ENCODE measurements around the gene CLCC1. TPM values are rescaled to one million over a fixed set of nuclear protein-coding genes. Genes with fewer than 3 reads are reported as not detected.

Gene CLCC1
- total RNA-seq, 1 donor from 2014 or later, result 23.3 TPM

DNA sequence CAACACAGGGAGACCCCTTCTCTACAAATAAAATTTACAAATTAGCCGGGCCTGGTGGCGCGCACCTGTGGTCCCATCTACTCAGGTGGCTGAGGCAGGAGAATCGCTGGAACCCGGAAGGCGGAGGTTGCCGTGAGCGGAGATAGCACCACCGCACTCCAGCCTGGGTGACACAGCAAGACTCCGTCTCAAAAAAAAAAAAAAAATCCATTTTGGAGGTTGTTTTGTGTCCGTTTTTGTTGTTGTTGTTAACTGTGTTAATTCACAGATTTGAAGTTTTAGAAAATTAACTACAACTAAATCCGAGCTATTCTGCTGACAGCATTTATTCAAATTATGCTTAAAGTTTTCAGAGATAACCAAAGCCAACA is 618 bp downstream of the CLCC1 start:
- Mint-ChIP-seq H3K9me3 (no peaks in the 10 kb centered on the region), H3K27me3 (ENCODE audit: insufficient read depth, low read depth) (no peaks in the 10 kb centered on the region), H3K27ac (no peak overlapping the region), H3K4me1 (peaks cover 3% of the 10 kb centered on the region), H3K4me3 (peak overlapping the region; percentile 91), H3K36me3 (peaks cover 14% of the 10 kb centered on the region)
- H3K9ac ChIP-seq, result peak overlapping the region; percentile 39
- peak overlapping the region; percentile 90 for H3K4me2 ChIP-seq
- H2AFZ ChIP-seq (replicated peaks), result peak overlapping the region; percentile 90
- no peak overlapping the region for H3K27ac ChIP-seq
- peak overlapping the region; percentile 72 for H3K4me3 ChIP-seq
- no peaks in the 10 kb centered on the region for H4K20me1 ChIP-seq (ENCODE audit: low read depth)
- peaks cover 6% of the 10 kb centered on the region for H3K4me1 ChIP-seq
- H3K9me3 ChIP-seq (ENCODE audit: low read depth), result no peaks in the 10 kb centered on the region
- H3K79me2 ChIP-seq (ENCODE audit: low read depth), result peaks cover 40% of the 10 kb centered on the region
- DNase-seq (ENCODE audit: low spot score), result no peak
- TF ChIP-seq, protein P1, sequence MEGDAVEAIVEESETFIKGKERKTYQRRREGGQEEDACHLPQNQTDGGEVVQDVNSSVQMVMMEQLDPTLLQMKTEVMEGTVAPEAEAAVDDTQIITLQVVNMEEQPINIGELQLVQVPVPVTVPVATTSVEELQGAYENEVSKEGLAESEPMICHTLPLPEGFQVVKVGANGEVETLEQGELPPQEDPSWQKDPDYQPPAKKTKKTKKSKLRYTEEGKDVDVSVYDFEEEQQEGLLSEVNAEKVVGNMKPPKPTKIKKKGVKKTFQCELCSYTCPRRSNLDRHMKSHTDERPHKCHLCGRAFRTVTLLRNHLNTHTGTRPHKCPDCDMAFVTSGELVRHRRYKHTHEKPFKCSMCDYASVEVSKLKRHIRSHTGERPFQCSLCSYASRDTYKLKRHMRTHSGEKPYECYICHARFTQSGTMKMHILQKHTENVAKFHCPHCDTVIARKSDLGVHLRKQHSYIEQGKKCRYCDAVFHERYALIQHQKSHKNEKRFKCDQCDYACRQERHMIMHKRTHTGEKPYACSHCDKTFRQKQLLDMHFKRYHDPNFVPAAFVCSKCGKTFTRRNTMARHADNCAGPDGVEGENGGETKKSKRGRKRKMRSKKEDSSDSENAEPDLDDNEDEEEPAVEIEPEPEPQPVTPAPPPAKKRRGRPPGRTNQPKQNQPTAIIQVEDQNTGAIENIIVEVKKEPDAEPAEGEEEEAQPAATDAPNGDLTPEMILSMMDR (IDR thresholded peaks at IDR 0.05), result no peak
- TF ChIP-seq EZH2 (IDR thresholded peaks at IDR 0.05), result peak; percentile 17
- H3K36me3 ChIP-seq, result no peaks in the 10 kb centered on the region
- peaks cover 2% of the 10 kb centered on the region for H3F3A ChIP-seq (ENCODE audit: low read depth)
- H3K27me3 ChIP-seq, result peaks cover 11% of the 10 kb centered on the region

DNA sequence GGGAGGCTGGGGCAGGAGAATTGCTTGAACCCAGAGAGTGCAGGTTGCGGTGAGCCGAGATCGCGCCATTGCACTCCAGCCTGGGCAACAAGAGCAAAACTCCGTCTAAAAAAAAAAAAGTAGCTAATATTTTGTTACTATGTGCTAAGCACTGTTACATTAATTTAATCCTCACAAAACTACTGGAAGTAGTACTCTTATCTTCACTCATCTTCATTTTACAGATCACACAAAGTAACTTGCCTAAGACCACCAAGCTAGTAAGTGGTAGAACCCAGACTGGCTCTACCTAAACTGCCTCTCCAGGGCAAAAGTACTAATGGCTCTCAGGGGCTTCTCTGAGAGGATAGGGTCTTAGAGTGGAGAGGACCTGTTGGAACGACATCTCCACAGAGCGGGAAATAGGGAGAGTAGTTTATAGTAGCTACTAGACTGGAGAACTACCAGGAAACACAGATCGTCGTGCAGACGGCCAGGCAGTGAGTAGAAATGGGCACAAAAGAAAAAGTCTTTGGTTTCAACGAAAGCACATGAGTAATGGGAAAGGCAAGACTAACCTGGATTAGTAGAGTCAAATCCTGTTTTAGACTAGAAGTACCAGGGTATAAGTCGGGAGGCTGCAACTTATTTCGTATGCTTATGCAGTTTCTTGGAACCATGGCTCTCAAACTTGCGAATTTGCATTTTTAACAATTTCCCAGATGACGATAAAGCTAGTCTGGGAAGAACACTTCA is 1.4 kb downstream of the CLCC1 start:
- H3K9me3 ChIP-seq (ENCODE audit: low read depth), result no peaks in the 10 kb centered on the region
- H3K4me1 ChIP-seq, result peaks cover 6% of the 10 kb centered on the region
- H3K4me1 Mint-ChIP-seq, result peaks cover 3% of the 10 kb centered on the region
- H4K20me1 ChIP-seq (ENCODE audit: low read depth), result no peaks in the 10 kb centered on the region
- no peaks in the 10 kb centered on the region for H3K27me3 Mint-ChIP-seq (ENCODE audit: insufficient read depth, low read depth)
- H3F3A ChIP-seq (ENCODE audit: low read depth), result peaks cover 2% of the 10 kb centered on the region
- H3K9ac ChIP-seq, result no peak overlapping the region
- H3K36me3 ChIP-seq, result no peaks in the 10 kb centered on the region
- TF ChIP-seq EZH2phosphoT487 (IDR thresholded peaks at IDR 0.05) (no peak), EZH2 (IDR thresholded peaks at IDR 0.05) (no peak)
- TF ChIP-seq, protein P1 (IDR thresholded peaks at IDR 0.05), result no peak
- peaks cover 11% of the 10 kb centered on the region for H3K27me3 ChIP-seq
- H3K9me3 Mint-ChIP-seq, result no peaks in the 10 kb centered on the region
- H3K27ac ChIP-seq, result no peak overlapping the region
- H3K79me2 ChIP-seq (ENCODE audit: low read depth), result peaks cover 47% of the 10 kb centered on the region
- H3K4me2 ChIP-seq, result peak overlapping the region; percentile 90
- H3K4me3 ChIP-seq, result peak overlapping the region; percentile 72
- no peak for DNase-seq (ENCODE audit: low spot score)
- peak overlapping the region; percentile 91 for H3K4me3 Mint-ChIP-seq
- H3K36me3 Mint-ChIP-seq, result peaks cover 17% of the 10 kb centered on the region
- H3K27ac Mint-ChIP-seq, result no peak overlapping the region
- no peak overlapping the region for H2AFZ ChIP-seq (replicated peaks)

DNA sequence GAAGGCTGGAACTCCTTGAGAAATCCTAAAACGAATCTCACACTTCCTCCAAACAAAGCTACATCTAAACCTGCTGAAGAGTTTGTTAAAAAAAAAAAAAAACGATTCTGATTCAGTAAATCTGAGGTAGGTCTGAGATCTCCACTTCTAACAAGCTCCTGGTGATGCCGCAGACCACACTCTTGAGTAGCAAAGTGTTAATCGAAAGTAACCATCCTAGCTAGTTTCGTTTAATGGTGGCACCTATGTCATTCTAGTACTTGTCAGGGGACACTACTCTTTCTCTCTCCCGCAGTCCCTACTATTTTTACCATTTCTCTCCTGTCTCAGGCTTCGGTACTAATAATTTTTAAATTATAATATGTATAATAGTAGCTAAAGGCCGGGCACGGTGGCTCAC is 2.1 kb downstream of the CLCC1 start:
- DNase-seq (ENCODE audit: low spot score), result no peak
- no peak overlapping the region for H3K27ac ChIP-seq
- H3K27me3 ChIP-seq, result peaks cover 11% of the 10 kb centered on the region
- peaks cover 19% of the 10 kb centered on the region for H3K36me3 Mint-ChIP-seq
- H3F3A ChIP-seq (ENCODE audit: low read depth), result peaks cover 2% of the 10 kb centered on the region
- TF ChIP-seq, protein P1 (IDR thresholded peaks at IDR 0.05), result no peak
- no peak for TF ChIP-seq EZH2 (IDR thresholded peaks at IDR 0.05)
- no peak overlapping the region for H3K9ac ChIP-seq
- H3K4me3 Mint-ChIP-seq, result no peak overlapping the region
- H2AFZ ChIP-seq (replicated peaks), result no peak overlapping the region
- no peak overlapping the region for H3K4me2 ChIP-seq
- H3K27me3 Mint-ChIP-seq (ENCODE audit: insufficient read depth, low read depth), result peaks cover 1% of the 10 kb centered on the region
- H4K20me1 ChIP-seq (ENCODE audit: low read depth), result no peaks in the 10 kb centered on the region
- H3K27ac Mint-ChIP-seq, result no peak overlapping the region
- H3K9me3 ChIP-seq (ENCODE audit: low read depth), result no peaks in the 10 kb centered on the region
- H3K36me3 ChIP-seq, result no peaks in the 10 kb centered on the region
- H3K4me1 ChIP-seq, result peaks cover 6% of the 10 kb centered on the region
- no peaks in the 10 kb centered on the region for H3K9me3 Mint-ChIP-seq
- H3K4me1 Mint-ChIP-seq, result peaks cover 3% of the 10 kb centered on the region
- peaks cover 47% of the 10 kb centered on the region for H3K79me2 ChIP-seq (ENCODE audit: low read depth)
- no peak overlapping the region for H3K4me3 ChIP-seq
